Right ventricle myocardium superior (tissue), 1 donor: ENCODE data around the gene CASP3. TPM values are rescaled to one million over a fixed set of nuclear protein-coding genes. Genes with fewer than 3 reads are reported as not detected.

ENCODE experiments used
- ATAC-seq: fragments of 200-7000 bp; cut with Tn5 transposase; one replicate; pipeline ENCODE4 v1.9.1; 2020; ENCODE audit warnings: mild to moderate bottlenecking; ENCODE audit not compliant: poor library complexity
- DNase-seq: peaks from one replicate; pipeline ENCODE4 v3.0.0-alpha.2; 2020
- intact Hi-C: fragments of 100-400 bp; cut with DNase I; formaldehyde crosslinking; loops from one replicate; pipeline ENCODE4 v1.11.2; 2022
- total RNA-seq: library from RNA; stranded (reverse); fragmentation: NEBNext Ultra II Directional; extraction: Animal tissue kit (Norgen Biotek cat#: 25700); gene quantifications from one replicate; pipeline ENCODE4 v1.2.1, GENCODE V29; 2021
- donor health status: DM: no; HTN: yes; CAD: no; lungs with severe emphysema.

The CASP3 gene
- total RNA-seq, 1 donor from 2014 or later, result 11.6 TPM

- intact Hi-C loops, result no loop called here
- ATAC-seq (no peak), DNase-seq (no peak)
Observed at GRCh38 chr4:184583738-184584502, 65.3 kb downstream of the CASP3 start.

Other genes with a start within 250 kb of the CASP3 start
- gene IRF2, start 174.9 kb downstream of the CASP3 start, total RNA-seq, result 27.2 TPM
- gene PRIMPOL, start 291 bp upstream of the CASP3 start, total RNA-seq, result 10.9 TPM
- 1.7 TPM for gene CENPU, start 84.6 kb upstream of the CASP3 start, total RNA-seq
- gene ACSL1, start 176.5 kb upstream of the CASP3 start, total RNA-seq, result 495 TPM